ENCODE results near the gene TMEM225.
"Not testable (repeated sequence)": the region's sequence is repeated elsewhere in the genome, so short reads cannot be mapped to it uniquely, and the experiment has no call there.

Gene TMEM225

DNA sequence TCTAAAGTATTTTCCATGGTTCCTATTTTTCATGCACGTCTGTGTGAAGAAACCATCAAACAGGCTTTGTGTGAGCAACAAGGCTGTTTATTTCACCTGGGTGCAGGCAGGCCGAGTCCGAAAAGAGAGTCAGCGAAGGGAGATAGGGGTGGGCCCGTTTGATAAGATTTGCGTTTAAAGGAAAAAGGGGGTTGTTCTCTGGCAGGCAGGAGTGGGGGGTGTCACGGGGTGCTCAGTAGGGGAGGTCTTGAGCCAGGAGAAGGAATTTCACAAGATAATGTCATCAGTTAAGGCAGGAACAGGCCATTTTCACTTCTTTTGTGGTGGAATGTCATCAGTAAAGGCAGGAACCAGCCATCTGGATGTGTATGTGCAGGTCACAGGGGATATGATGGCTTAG lies 20.2 kb downstream of the TMEM225 start:
- not testable (repeated sequence) for H3K4me1 ChIP-seq (ENCODE audit: control insufficient read depth in 2 of 2, insufficient read depth in 2 of 2, low read length in 2 of 2); H3K36me3 ChIP-seq (ENCODE audit: control insufficient read depth in 2 of 2, insufficient read depth in 2 of 2, low read length in 2 of 2); H3K4me3 ChIP-seq (ENCODE audit: low read length in 2 of 2); H3K9ac ChIP-seq (ENCODE audit: low read depth in 1 of 2, low read length in 2 of 2); H3K27ac ChIP-seq (ENCODE audit: low read depth in 2 of 2, low read length in 2 of 2); H3K27me3 ChIP-seq (ENCODE audit: control insufficient read depth in 2 of 2, insufficient read depth in 2 of 2, low read length in 2 of 2); H3K9me3 ChIP-seq (ENCODE audit: control insufficient read depth in 2 of 2, low read length in 2 of 2)

- Histone ChIP-seq H3K27me3 (ENCODE audit: control insufficient read depth in 2 of 2, insufficient read depth in 2 of 2, low read length in 2 of 2) (no peaks in the 10 kb centered on the region), H3K9me3 (ENCODE audit: control insufficient read depth in 2 of 2, low read length in 2 of 2) (no peaks in the 10 kb centered on the region), H3K36me3 (ENCODE audit: control insufficient read depth in 2 of 2, insufficient read depth in 2 of 2, low read length in 2 of 2) (no peaks in the 10 kb centered on the region), H3K4me1 (ENCODE audit: control insufficient read depth in 2 of 2, insufficient read depth in 2 of 2, low read length in 2 of 2) (no peaks in the 10 kb centered on the region), H3K27ac (ENCODE audit: low read depth in 2 of 2, low read length in 2 of 2) (no peak overlapping the region), H3K9ac (ENCODE audit: low read depth in 1 of 2, low read length in 2 of 2) (no peak overlapping the region), H3K4me3 (ENCODE audit: low read length in 2 of 2) (no peak overlapping the region)
Measured at GRCh38 chr11:123859731-123860130, 25.7 kb downstream of the TMEM225 start.

- no peaks in the 10 kb centered on the region for H3K27me3 ChIP-seq (ENCODE audit: control insufficient read depth in 2 of 2, insufficient read depth in 2 of 2, low read length in 2 of 2)
- H3K4me3 ChIP-seq (ENCODE audit: low read length in 2 of 2) = no peak overlapping the region
- no peaks in the 10 kb centered on the region for H3K36me3 ChIP-seq (ENCODE audit: control insufficient read depth in 2 of 2, insufficient read depth in 2 of 2, low read length in 2 of 2)
- no peak overlapping the region for H3K27ac ChIP-seq (ENCODE audit: low read depth in 2 of 2, low read length in 2 of 2)
- no peaks in the 10 kb centered on the region for H3K9me3 ChIP-seq (ENCODE audit: control insufficient read depth in 2 of 2, low read length in 2 of 2)
- no peak overlapping the region for H3K9ac ChIP-seq (ENCODE audit: low read depth in 1 of 2, low read length in 2 of 2)
- H3K4me1 ChIP-seq (ENCODE audit: control insufficient read depth in 2 of 2, insufficient read depth in 2 of 2, low read length in 2 of 2) = no peaks in the 10 kb centered on the region
Measured at GRCh38 chr11:123856444-123856843, 29.0 kb downstream of the TMEM225 start.

GRCh38 chr11:123853038-123853437 lies 32.4 kb downstream of the TMEM225 start:
- H3K27me3 ChIP-seq (ENCODE audit: control insufficient read depth in 2 of 2, insufficient read depth in 2 of 2, low read length in 2 of 2) = no peaks in the 10 kb centered on the region
- H3K27ac ChIP-seq (ENCODE audit: low read depth in 2 of 2, low read length in 2 of 2) = no peak overlapping the region
- no peak overlapping the region for H3K4me3 ChIP-seq (ENCODE audit: low read length in 2 of 2)
- no peaks in the 10 kb centered on the region for H3K4me1 ChIP-seq (ENCODE audit: control insufficient read depth in 2 of 2, insufficient read depth in 2 of 2, low read length in 2 of 2)
- no peaks in the 10 kb centered on the region for H3K9me3 ChIP-seq (ENCODE audit: control insufficient read depth in 2 of 2, low read length in 2 of 2)
- H3K36me3 ChIP-seq (ENCODE audit: control insufficient read depth in 2 of 2, insufficient read depth in 2 of 2, low read length in 2 of 2) = no peaks in the 10 kb centered on the region
- H3K9ac ChIP-seq (ENCODE audit: low read depth in 1 of 2, low read length in 2 of 2) = no peak overlapping the region

- no peaks in the 10 kb centered on the region for H3K4me1 ChIP-seq (ENCODE audit: control insufficient read depth in 2 of 2, insufficient read depth in 2 of 2, low read length in 2 of 2)
- no peaks in the 10 kb centered on the region for H3K36me3 ChIP-seq (ENCODE audit: control insufficient read depth in 2 of 2, insufficient read depth in 2 of 2, low read length in 2 of 2)
- no peaks in the 10 kb centered on the region for H3K9me3 ChIP-seq (ENCODE audit: control insufficient read depth in 2 of 2, low read length in 2 of 2)
- H3K4me3 ChIP-seq (ENCODE audit: low read length in 2 of 2) = no peak overlapping the region
- H3K27me3 ChIP-seq (ENCODE audit: control insufficient read depth in 2 of 2, insufficient read depth in 2 of 2, low read length in 2 of 2) = no peaks in the 10 kb centered on the region
- no peak overlapping the region for H3K9ac ChIP-seq (ENCODE audit: low read depth in 1 of 2, low read length in 2 of 2)
- H3K27ac ChIP-seq (ENCODE audit: low read depth in 2 of 2, low read length in 2 of 2) = no peak overlapping the region
Measured at GRCh38 chr11:123852321-123852720, 33.1 kb downstream of the TMEM225 start.

- H3K27ac ChIP-seq (ENCODE audit: low read depth in 2 of 2, low read length in 2 of 2) = no peak overlapping the region
- no peaks in the 10 kb centered on the region for H3K27me3 ChIP-seq (ENCODE audit: control insufficient read depth in 2 of 2, insufficient read depth in 2 of 2, low read length in 2 of 2)
- H3K4me1 ChIP-seq (ENCODE audit: control insufficient read depth in 2 of 2, insufficient read depth in 2 of 2, low read length in 2 of 2) = no peaks in the 10 kb centered on the region
- no peak overlapping the region for H3K9ac ChIP-seq (ENCODE audit: low read depth in 1 of 2, low read length in 2 of 2)
- no peak overlapping the region for H3K4me3 ChIP-seq (ENCODE audit: low read length in 2 of 2)
- no peaks in the 10 kb centered on the region for H3K36me3 ChIP-seq (ENCODE audit: control insufficient read depth in 2 of 2, insufficient read depth in 2 of 2, low read length in 2 of 2)
- no peaks in the 10 kb centered on the region for H3K9me3 ChIP-seq (ENCODE audit: control insufficient read depth in 2 of 2, low read length in 2 of 2)
Measured at GRCh38 chr11:123851110-123851509, 34.4 kb downstream of the TMEM225 start.

DNA sequence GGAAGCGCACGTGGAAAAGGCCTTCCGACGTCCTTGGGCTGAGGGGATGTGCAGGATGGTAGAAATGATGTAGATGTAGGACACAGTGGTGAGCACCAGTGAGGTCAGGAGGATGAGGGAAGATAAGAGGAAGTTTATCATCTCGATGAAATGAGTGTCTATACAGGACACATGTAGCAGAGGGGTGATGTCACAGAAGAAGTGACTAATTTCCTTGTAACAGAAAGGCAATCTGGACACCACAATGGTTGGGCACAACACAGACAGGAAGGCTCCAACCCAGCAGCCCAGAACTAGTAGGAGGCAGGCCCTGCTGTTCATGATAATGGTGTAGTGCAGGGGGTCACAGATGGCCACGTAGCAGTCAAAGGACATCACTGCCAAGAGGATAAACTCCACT lies 44.3 kb downstream of the TMEM225 start:
- H3K4me1 ChIP-seq (ENCODE audit: control insufficient read depth in 2 of 2, insufficient read depth in 2 of 2, low read length in 2 of 2) = no peaks in the 10 kb centered on the region
- no peaks in the 10 kb centered on the region for H3K36me3 ChIP-seq (ENCODE audit: control insufficient read depth in 2 of 2, insufficient read depth in 2 of 2, low read length in 2 of 2)
- H3K27ac ChIP-seq (ENCODE audit: low read depth in 2 of 2, low read length in 2 of 2) = no peak overlapping the region
- H3K27me3 ChIP-seq (ENCODE audit: control insufficient read depth in 2 of 2, insufficient read depth in 2 of 2, low read length in 2 of 2) = no peaks in the 10 kb centered on the region
- H3K9me3 ChIP-seq (ENCODE audit: control insufficient read depth in 2 of 2, low read length in 2 of 2) = no peaks in the 10 kb centered on the region
- H3K9ac ChIP-seq (ENCODE audit: low read depth in 1 of 2, low read length in 2 of 2) = no peak overlapping the region
- no peak overlapping the region for H3K4me3 ChIP-seq (ENCODE audit: low read length in 2 of 2)

DNA sequence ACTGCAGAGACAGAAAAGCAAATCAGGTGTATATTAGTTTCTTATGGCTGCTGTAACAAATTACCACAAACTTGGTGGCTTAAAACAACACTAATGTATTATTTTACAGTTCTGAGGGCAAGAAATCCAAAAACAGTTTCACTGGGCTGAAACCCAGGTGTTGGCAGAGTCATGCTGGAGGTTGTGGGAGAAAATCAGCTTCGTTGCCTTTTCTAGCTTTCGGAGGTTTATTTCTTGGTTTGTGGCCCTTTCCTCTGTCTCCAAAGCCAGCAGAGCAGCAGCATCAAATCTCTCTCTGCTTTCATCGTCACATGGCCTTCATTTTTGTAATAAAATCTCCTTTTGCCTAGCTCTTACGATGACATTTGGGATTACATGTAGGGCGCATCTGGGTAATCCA lies 46.3 kb downstream of the TMEM225 start:
- no peak overlapping the region for H3K4me3 ChIP-seq (ENCODE audit: low read length in 2 of 2)
- no peak overlapping the region for H3K27ac ChIP-seq (ENCODE audit: low read depth in 2 of 2, low read length in 2 of 2)

GRCh38 chr11:123838659-123839058 lies 46.8 kb downstream of the TMEM225 start:
- Histone ChIP-seq H3K36me3 (ENCODE audit: control insufficient read depth in 2 of 2, insufficient read depth in 2 of 2, low read length in 2 of 2) (no peaks in the 10 kb centered on the region), H3K27ac (ENCODE audit: low read depth in 2 of 2, low read length in 2 of 2) (no peak overlapping the region)

More for the DNA sequence above, 46.3 kb downstream of the TMEM225 start:
- Histone ChIP-seq H3K27me3 (ENCODE audit: control insufficient read depth in 2 of 2, insufficient read depth in 2 of 2, low read length in 2 of 2) (no peaks in the 10 kb centered on the region), H3K36me3 (ENCODE audit: control insufficient read depth in 2 of 2, insufficient read depth in 2 of 2, low read length in 2 of 2) (no peaks in the 10 kb centered on the region), H3K4me1 (ENCODE audit: control insufficient read depth in 2 of 2, insufficient read depth in 2 of 2, low read length in 2 of 2) (no peaks in the 10 kb centered on the region), H3K9me3 (ENCODE audit: control insufficient read depth in 2 of 2, low read length in 2 of 2) (no peaks in the 10 kb centered on the region), H3K9ac (ENCODE audit: low read depth in 1 of 2, low read length in 2 of 2) (no peak overlapping the region)

GRCh38 chr11:123838199-123838598 lies 47.3 kb downstream of the TMEM225 start:
- no peak overlapping the region for H3K9ac ChIP-seq (ENCODE audit: low read depth in 1 of 2, low read length in 2 of 2)
- H3K9me3 ChIP-seq (ENCODE audit: control insufficient read depth in 2 of 2, low read length in 2 of 2) = no peaks in the 10 kb centered on the region
- no peak overlapping the region for H3K27ac ChIP-seq (ENCODE audit: low read depth in 2 of 2, low read length in 2 of 2)
- H3K4me3 ChIP-seq (ENCODE audit: low read length in 2 of 2) = no peak overlapping the region
- no peaks in the 10 kb centered on the region for H3K36me3 ChIP-seq (ENCODE audit: control insufficient read depth in 2 of 2, insufficient read depth in 2 of 2, low read length in 2 of 2)
- H3K27me3 ChIP-seq (ENCODE audit: control insufficient read depth in 2 of 2, insufficient read depth in 2 of 2, low read length in 2 of 2) = no peaks in the 10 kb centered on the region
- H3K4me1 ChIP-seq (ENCODE audit: control insufficient read depth in 2 of 2, insufficient read depth in 2 of 2, low read length in 2 of 2) = no peaks in the 10 kb centered on the region

More at GRCh38 chr11:123838659-123839058, 46.8 kb downstream of the TMEM225 start:
- no peaks in the 10 kb centered on the region for H3K4me1 ChIP-seq (ENCODE audit: control insufficient read depth in 2 of 2, insufficient read depth in 2 of 2, low read length in 2 of 2)
- no peaks in the 10 kb centered on the region for H3K9me3 ChIP-seq (ENCODE audit: control insufficient read depth in 2 of 2, low read length in 2 of 2)
- no peak overlapping the region for H3K9ac ChIP-seq (ENCODE audit: low read depth in 1 of 2, low read length in 2 of 2)
- no peak overlapping the region for H3K4me3 ChIP-seq (ENCODE audit: low read length in 2 of 2)
- no peaks in the 10 kb centered on the region for H3K27me3 ChIP-seq (ENCODE audit: control insufficient read depth in 2 of 2, insufficient read depth in 2 of 2, low read length in 2 of 2)

DNA sequence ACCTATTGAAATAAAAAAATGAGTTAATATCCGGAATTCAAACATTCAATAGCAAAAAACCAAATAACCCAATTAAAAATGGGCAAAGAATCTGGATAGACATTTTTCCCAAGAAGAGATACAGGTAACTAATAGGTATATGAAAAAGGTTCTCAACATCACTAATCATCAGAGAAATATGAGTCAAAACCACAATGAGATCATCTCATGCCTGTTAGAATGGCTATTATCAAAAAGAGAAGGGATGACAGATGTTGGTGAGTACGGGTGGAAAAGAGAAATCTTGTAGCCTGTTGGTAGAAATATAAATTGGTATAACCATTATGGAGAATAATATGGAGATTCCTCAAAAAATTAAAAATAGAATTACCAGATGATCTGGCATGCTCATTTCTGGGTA lies 52.4 kb downstream of the TMEM225 start:
- Histone ChIP-seq H3K4me3 (ENCODE audit: low read length in 2 of 2) (no peak overlapping the region), H3K4me1 (ENCODE audit: control insufficient read depth in 2 of 2, insufficient read depth in 2 of 2, low read length in 2 of 2) (no peaks in the 10 kb centered on the region), H3K27me3 (ENCODE audit: control insufficient read depth in 2 of 2, insufficient read depth in 2 of 2, low read length in 2 of 2) (no peaks in the 10 kb centered on the region), H3K9me3 (ENCODE audit: control insufficient read depth in 2 of 2, low read length in 2 of 2) (no peaks in the 10 kb centered on the region), H3K27ac (ENCODE audit: low read depth in 2 of 2, low read length in 2 of 2) (no peak overlapping the region), H3K9ac (ENCODE audit: low read depth in 1 of 2, low read length in 2 of 2) (no peak overlapping the region), H3K36me3 (ENCODE audit: control insufficient read depth in 2 of 2, insufficient read depth in 2 of 2, low read length in 2 of 2) (no peaks in the 10 kb centered on the region)

Measured in mucosa of rectum (tissue), 2 donors.